Endometrial microvascular endothelial cells (primary cell): ENCODE data around the gene FNDC3B. TPM values are rescaled to one million over a fixed set of nuclear protein-coding genes. Genes with fewer than 3 reads are reported as not detected.

ENCODE experiments used
- in situ Hi-C: cut with HindIII; loops from 2 replicates; pipeline ENCODE4 v1.10.0; 2017; ENCODE audit warnings: low sequenced_read_pairs, low pct_unique_long_range_greater_than_20kb; ENCODE audit errors: inconsistent ontology term
- total RNA-seq: library from RNA; depleted of rRNA; stranded (reverse); fragments of >200 nt; gene quantifications from one replicate; pipeline ENCODE4 v1.2.3, GENCODE V29; 2015; ENCODE audit errors: inconsistent ontology term

Gene FNDC3B
- total RNA-seq, 1 donor from 2014 or later = 83.1 TPM

DNA sequence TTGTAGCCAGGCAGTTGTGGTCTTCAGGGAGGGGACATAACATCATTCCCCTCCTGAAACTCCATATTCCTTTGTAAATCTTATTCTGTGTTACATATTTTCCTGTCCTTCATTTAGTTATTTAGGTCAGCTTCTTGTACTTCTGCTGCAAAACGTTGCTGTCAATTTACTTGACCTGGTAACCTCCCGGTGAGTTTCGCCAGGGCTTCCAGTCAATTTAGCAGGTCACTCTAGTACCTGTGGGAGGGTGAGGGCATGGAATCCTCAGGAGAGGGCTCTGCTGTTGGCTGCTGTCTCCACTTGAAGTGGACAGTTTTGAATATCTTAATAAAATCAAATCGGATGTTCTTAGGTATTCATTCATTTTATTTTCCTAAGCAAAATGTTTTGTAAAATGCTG lies 29.6 kb downstream of the FNDC3B start:
- in situ Hi-C loops = no loop called here

DNA sequence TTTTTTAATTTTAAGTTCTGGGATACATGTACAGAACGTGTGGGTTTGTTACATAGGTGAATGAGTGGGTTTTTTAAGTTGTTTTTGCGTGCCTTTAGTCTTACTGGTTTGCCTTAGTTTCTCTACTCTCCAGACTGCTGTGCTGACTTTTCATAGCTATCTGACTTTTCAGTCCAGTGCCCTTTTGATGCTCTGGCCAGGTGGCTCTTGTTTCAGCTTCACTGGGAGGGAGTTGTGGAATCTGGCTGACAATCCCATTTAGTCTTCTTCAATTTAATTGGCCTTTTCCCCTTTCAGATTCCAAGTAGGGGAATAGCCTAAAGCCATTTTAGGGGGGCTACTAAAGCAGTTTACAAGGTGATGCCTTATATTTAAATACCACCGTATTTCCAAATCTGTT lies 30.1 kb downstream of the FNDC3B start:
- in situ Hi-C loops = no loop called here

DNA sequence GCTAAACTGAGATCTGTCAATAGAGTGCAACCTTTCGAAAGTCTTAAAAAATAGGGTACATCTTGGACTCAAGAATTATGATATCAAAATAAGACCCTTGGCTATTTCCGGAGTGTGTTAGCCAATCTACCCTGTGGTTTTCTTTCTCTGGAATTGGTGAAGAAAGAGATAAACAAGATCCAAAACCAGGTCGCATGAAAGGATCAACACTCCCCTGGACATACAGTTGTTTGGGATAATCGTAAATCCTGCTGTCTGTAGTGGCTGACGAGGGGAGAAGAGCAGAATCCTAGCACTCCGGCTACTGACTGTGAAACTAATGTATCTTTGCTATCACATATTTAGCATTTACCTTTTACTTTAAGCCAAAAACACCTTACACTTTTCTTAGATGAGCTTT lies 30.9 kb downstream of the FNDC3B start:
- in situ Hi-C loops = no loop called here

DNA sequence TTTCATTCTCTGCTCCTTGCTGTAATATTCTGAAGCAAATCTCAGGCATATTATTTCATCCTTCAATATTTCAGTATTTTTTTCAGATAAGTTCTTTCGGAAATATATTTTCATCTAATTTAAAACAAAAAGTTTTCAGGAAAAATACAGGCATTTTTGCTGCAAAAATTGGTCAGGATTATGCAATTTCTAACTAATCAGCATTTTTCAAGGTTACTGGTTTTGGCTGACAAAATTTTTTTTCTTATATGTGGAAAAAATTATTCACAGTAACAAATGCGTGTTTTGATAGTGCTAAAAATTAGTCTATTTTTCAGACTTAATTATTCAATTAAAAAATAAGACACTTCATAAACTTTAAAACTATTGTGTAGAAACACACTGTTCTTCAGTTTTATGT lies 31.4 kb downstream of the FNDC3B start:
- in situ Hi-C loops = no loop called here

DNA sequence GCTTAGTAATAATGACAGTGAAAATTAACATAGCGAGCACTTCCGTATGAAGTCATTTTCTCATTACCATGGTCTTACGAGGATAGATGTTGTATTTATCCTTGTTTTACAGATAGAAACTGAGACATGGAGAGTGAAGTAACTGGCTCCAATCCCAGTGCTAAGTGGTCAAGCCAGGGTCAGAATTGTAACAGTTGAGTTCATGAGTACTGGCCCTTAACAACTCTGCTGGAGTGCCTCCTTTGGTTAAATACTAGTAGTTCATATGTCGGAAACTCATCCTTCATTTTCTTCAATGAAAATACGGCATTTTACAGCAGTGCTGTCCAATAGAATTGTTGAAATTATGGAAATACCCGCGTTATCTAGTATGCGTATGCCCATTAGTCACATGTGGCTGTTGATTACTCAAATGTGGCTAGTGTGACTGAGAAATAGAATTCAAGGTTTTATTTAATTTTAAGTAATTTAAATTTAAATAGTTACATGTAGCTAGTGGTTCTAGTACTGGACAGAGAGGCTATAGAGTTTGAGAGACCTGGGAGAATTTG lies 32.5 kb downstream of the FNDC3B start:
- in situ Hi-C loops = no loop called here

DNA sequence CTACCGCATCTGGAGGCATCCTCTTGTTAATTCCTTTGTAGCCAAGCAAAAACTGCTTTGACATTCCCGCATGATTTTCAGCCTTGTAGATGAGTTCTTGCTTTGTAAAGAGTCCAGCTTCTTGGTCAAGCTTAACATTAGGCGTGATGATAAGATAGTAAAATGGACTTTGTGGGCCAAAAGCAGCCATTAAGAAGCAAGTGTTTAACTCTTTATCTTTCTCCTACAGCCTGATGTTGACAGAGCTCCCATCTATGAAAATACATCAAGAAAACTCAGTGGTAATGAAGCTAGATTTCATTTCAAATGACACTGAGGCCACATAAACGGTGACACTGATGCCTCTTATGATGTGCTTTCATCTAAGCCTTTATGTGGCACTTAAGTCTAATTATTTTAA lies 33.2 kb downstream of the FNDC3B start:
- in situ Hi-C loops = no loop called here

DNA sequence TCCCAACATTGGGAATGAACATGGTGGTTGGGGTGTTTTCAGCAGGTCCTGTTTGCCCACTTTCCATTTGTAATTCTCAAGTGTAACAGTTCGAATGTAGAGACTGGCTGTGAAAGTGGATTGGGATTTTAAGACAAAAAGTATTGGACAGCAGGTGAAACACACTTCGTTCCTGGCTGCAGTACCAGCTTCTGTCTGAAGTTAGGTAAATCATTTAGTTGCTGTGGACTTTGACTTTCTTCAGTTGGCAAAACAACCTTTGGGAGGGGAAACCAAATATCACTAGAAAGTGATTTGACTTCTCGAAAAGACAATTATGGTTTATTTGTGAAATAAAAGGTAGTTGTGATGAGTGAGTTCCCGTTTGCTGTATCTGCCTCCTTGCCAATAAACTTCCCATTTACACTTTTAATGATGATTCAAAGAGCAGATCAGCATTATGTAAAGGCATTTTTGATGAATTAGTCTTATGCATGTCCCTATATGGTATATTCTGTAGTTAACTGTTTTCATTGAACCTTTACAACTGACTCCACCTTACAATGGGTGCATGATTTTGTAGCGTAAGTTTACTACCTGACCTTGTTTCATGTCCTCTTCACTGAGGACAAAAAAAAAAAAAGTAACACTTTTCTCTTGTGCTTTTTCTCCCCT lies 34.0 kb downstream of the FNDC3B start:
- in situ Hi-C loops = no loop called here

DNA sequence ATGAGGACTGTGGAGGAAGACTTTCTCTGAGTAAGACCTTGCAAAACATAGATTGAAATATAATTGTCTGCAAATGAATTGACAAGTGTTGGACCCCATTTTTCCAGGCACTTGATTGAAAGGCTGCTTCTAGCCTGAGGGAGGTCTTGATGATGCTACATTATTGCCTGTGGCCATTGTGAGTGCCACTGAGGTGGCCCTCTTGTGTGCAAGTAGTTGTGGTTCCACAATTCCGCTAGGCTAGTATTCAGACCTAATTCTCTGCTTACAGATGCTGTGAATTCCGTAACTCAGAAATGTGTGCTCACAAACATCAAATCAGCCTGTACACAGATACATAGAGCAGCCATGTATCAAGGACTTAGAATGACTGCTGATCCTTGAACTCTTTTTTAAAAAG lies 34.7 kb downstream of the FNDC3B start:
- in situ Hi-C loops = no loop called here

DNA sequence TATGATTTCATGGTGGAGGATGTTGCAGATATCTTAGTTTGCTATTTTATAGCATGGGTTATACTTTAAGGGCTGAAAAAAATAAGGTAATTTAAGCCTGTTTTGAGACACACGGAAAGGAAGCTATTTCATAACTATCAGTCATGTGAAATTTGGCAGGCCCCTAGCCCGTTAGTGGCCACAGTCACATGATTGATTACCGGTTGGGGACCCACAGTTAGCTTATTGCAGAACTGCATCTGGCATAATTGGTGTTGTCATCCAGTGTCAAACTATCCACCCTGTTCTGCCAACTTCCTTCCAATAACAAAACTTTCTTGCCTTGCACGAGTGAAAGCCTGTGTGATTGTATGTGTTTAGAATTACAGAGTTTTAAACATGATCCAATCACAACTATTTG lies 35.2 kb downstream of the FNDC3B start:
- in situ Hi-C loops = no loop called here

DNA sequence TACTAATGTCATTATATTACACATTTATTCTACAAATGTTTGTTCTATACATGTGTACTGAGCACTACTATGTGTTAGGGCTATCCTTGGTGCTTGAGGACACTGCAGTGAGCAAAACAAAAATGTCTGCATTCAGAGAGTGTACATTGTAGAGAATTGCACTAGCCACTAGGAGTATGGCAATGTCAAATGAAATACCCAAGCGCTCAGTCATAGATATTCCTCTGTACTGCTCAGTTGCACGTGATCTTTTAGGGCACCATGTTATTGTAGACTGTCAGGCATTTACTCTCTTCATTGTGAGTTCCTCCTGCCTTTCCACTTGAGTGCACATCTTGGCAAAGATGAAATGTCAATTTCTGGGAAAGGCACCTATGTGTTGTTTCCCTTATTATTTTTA lies 36.8 kb downstream of the FNDC3B start:
- in situ Hi-C loops = no loop called here

DNA sequence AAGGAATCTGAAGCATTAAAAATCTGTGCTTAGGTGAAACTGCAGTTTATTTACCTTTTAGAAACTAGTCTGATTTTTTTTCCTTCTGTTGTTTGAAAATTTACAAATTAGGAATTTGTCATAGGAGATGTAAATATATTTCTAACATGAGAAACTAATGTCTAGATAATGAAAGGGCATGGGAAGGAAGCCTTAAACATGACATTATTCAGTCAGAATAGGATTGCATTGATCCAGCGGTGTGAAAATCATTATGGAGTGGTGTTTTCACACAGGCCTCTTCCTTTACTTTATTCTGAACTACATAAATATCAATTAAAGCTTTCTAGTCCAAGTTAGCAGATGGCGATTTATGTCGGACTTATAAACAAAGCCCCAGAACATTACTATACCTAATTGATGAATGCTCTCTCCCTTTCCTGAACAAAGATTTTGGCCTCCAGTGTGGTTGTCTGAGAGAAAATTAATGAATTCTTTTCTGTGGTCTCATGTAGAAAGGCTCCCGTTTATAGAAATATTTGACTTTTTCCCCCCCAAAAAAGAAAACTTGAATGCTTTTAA lies 37.9 kb downstream of the FNDC3B start:
- in situ Hi-C loops = no loop called here

DNA sequence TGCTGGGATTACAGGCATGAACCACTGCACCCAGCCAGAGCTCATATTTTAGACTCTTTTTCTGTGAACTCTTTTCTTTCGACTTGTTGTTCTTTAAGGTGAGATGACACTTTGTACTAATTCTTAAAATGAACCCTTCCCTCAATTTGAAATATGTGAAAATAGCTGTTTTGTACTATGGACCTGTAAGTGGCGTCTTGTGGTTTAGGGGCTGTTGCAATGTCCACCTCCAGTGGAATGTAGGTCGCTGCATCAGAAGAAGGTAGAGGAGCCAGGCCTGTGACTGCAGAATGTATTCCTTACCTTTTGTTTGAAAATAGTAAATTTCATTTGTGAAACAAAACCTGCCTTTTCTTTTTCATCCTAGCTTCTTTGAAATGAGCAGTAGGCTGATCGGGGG lies 38.9 kb downstream of the FNDC3B start:
- in situ Hi-C loops = no loop called here

DNA sequence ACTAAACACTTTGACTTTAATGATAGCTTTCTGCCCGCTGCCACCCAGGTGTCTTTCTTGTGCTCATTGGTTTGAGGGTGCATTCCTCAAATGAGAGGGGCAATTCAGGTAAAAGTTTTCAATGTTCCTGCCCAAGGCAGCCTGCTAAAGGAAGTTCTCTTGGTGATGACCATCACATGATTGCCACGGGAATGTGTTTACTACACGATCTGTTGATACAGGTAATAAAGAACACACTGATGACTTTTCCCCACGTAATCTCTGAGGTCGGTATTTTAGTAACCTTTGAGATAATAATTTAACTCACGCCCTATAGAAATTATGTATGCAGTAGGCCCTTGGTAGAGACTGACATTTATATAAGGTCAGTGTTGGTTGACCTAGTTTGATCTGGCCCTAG lies 39.3 kb downstream of the FNDC3B start:
- in situ Hi-C loops = no loop called here

DNA sequence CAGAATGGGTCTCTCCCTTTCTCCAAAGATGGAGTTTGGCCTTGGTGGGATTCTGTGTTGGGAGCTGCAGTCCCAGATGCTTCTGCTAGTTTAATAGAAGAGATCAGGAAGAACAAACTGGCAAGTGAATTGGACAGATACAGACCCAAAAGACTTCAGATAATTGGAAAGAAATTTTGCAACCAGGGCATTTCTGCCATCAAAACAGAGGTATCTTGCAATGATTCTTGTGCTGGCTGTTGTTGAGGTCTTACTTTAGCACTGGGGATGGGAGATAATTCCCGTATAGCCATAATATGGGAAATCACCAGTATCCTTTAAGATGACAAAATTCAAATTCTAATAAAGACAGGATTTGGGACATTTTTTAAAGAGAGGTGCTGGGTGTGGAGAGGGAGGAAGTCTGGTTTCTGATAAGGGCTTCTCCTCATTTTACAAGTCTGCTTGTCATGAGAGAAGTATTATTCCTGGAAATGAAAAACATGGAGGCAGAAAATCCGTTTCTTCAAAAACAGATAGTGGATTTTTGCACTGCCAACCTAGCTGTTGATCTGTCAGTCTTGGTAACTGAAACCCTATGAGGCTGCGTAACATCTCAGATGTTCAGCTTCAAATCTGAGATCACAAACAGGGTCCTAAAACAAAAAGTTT lies 40.1 kb downstream of the FNDC3B start:
- in situ Hi-C loops = no loop called here

DNA sequence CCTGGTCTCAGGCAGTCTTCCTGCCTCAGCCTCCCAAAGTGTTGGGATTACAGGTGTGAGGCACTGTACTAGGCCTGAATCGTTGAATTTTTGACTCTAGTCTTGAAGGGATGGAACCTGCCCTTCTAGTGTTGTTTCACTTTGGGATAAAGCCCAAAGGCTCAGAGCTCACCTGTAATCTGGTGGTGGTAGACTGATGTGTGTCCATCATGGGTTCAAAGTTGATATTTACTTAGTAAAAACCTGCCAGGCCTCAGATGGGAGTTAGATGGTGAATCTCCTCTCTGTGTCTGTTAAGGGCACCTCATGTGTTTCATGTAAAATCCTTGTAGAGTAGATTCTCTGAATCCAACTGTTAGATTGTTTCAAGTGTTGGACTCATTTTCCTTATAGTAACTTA lies 41.1 kb downstream of the FNDC3B start:
- in situ Hi-C loops = no loop called here

DNA sequence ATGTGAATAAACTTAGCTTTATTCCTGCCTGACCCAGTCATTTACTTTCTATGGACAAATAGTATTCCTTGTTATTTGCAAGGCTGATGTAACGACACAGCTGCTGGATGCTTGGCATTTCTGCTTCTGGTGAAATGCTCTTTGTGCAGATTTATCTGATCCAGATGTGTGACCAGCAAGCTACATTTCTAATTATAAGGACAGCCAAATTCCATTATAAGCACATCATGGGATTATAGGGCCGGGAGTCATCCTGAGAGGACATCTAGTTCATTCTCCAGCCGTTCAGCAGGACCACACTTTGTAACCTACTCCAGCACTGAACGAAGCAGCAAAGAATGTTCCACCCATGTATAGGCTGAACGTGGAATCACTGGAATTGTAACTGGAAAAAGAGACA lies 42.9 kb downstream of the FNDC3B start:
- in situ Hi-C loops = no loop called here

DNA sequence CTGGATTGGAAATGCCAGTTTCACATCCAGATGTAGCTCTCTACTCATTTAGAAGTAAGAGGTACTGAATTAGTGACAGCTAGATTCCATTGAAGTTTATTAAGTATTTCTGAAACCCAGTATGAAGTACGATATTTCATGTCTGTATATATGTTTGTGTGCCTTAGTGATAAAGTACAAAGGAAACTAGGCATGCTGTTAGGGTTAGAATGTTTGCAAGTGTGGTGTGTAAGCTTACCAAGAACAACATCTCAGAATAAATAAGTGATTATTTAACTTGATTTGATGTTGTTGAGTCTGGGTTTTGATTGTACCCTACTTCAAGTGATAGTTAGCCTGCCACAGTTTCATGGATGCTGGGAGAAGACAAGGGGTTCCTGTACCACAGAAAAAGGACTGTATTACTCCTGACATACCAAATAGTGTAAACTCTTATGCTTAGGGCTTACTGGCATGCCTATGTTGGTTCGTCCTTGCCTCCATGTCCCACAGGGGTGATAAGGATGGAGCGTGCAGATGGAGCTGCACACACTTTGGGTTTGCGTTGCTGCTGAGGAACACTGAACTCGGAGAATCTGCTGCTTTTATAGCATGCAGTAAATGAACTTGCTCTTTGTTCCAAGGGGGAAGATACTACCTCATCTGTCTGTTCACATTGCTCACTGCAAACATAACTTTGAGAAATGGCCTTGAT lies 43.6 kb downstream of the FNDC3B start:
- in situ Hi-C loops = no loop called here

DNA sequence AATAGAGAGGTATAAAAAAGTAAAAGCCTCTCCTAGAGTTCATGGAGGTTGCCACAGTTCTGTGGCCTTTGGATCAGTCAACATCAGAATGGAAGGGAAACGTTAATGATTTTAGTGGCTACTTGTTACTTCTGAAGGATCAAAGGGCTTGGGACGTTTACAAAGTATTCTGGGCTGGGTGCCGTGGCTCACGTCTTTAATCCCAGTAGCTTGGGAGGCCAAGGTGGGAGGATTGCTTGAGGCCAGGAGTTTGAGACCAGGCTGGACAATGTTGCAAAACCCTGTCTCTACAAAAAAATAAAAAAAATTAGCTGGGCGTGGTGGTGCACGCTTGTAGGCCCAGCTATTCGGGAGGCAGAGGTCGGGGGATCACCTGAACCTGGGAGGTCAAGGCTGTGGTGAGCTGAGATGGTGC lies 44.6 kb downstream of the FNDC3B start:
- in situ Hi-C loops = no loop called here

DNA sequence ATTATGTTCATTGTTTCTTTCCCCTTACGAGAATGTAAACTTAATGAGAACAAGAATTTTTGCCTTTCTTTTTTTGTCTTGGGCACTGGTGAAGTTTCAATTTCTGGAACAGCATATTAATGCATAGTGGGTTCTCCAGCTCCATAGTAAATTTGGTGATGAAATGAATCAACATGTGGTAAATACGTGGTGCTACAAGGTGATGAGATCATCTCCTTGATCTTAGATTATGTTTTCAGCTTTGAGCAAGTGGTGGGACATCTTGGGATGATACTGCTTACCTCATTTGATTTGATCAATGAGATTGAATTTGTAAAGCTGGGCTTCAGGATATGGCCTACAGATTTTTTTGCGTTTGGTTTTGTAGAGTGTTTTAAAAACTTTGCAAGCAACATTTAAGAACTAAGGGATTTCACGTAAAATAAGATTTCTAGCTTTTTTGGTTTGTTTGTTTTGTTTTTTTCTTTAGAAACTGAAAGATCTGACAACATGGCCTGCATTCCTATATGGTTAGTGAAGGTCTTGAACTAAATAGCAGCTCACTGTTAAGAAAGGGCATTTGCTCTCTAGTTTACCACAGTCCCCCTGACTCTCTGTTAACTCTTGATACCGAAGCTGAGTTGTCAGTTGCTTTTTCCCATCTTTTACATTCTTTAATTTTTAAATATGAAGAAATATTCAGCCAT lies 45.6 kb downstream of the FNDC3B start:
- in situ Hi-C loops = no loop called here
